HEK293 (cell line): Measurements from ENCODE around the gene CCDC127.

ENCODE experiments used
- CTCF ChIA-PET: fragments of 350-600 bp; formaldehyde crosslinking; extraction: SDS; loops from one replicate; lab custom pipeline; 2021; ENCODE audit warnings: antibody characterized with exemption; lab: Yijun Ruan, JAX
- POLR2A ChIA-PET: fragments of 300-600 bp; formaldehyde crosslinking; extraction: SDS; loops from one replicate; lab custom pipeline; 2020; ENCODE audit warnings: antibody characterized with exemption, inconsistent platforms; lab: Yijun Ruan, JAX
- H3K27ac ChIP-seq: fragments of 200-500 bp; sonication (Bioruptor generic); 2 replicates; pipeline ENCODE4 v1.5.1; 2014; ENCODE audit warnings: low read depth, low read length, control low read depth, inconsistent platforms; ENCODE audit errors: extremely low read depth
- H3K36me3 ChIP-seq, 2 experiments: fragments of 200-500 bp in 1 of 2; sonication (Bioruptor generic) in 1 of 2; 1 replicate in 1 of 2; 2 replicates in 1 of 2; pipeline ENCODE4 v1.5.1; 2014 to 2017; ENCODE audit warnings: inconsistent platforms in 2 of 2, low read length in 2 of 2; ENCODE audit not compliant: control insufficient read depth in 2 of 2, insufficient read depth in 1 of 2
- H3K4me1 ChIP-seq: fragments of 200-500 bp; sonication (Bioruptor generic); 2 replicates; pipeline ENCODE4 v1.5.1; 2014; ENCODE audit warnings: mild to moderate bottlenecking, low read length, inconsistent platforms; ENCODE audit not compliant: control insufficient read depth, insufficient read depth
- H3K4me3 ChIP-seq: 2 replicates; pipeline ENCODE4 v1.5.1; 2011; ENCODE audit warnings: low read depth, mild to moderate bottlenecking, control low read depth, low read length, moderate library complexity
- H3K9me3 ChIP-seq: fragments of 200-500 bp; sonication (Bioruptor generic); 2 replicates; pipeline ENCODE4 v1.5.1; 2014; ENCODE audit warnings: low read depth, low read length, inconsistent platforms; ENCODE audit not compliant: control insufficient read depth, insufficient read depth
- FEZF1 ChIP-seq: fragments of 450-650 bp; formaldehyde crosslinking; IDR thresholded peaks from 2 replicates; pipeline ENCODE4 v1.5.1; 2016; ENCODE audit warnings: missing biosample characterization, missing genetic modification characterization
- GLI4 ChIP-seq: fragments of 450-650 bp; formaldehyde crosslinking; IDR thresholded peaks from 2 replicates; pipeline ENCODE4 v1.5.1; 2016; ENCODE audit warnings: missing biosample characterization, missing genetic modification characterization
- KLF1 ChIP-seq: fragments of 450-650 bp; formaldehyde crosslinking; IDR thresholded peaks from 2 replicates; pipeline ENCODE4 v1.5.1; 2016; ENCODE audit warnings: missing biosample characterization, missing genetic modification characterization
- REPIN1 ChIP-seq: fragments of 450-650 bp; formaldehyde crosslinking; IDR thresholded peaks from 2 replicates; pipeline ENCODE4 v1.5.1; 2017; ENCODE audit warnings: missing biosample characterization, missing genetic modification characterization, low read depth
- ZFP37 ChIP-seq: fragments of 450-650 bp; formaldehyde crosslinking; IDR thresholded peaks from 2 replicates; pipeline ENCODE4 v1.5.1; 2016; ENCODE audit warnings: missing biosample characterization, missing genetic modification characterization
- ZNF121 ChIP-seq: fragments of 450-650 bp; formaldehyde crosslinking; IDR thresholded peaks from 2 replicates; pipeline ENCODE4 v1.5.1; 2016; ENCODE audit warnings: missing biosample characterization, missing genetic modification characterization
- ZNF132 ChIP-seq: fragments of 450-650 bp; formaldehyde crosslinking; IDR thresholded peaks from 2 replicates; pipeline ENCODE4 v1.5.1; 2017; ENCODE audit warnings: missing biosample characterization, missing genetic modification characterization, borderline replicate concordance
- ZNF140 ChIP-seq: fragments of 450-650 bp; formaldehyde crosslinking; IDR thresholded peaks from 2 replicates; pipeline ENCODE4 v1.5.1; 2016; ENCODE audit warnings: missing biosample characterization, missing genetic modification characterization
- ZNF16 ChIP-seq: fragments of 450-650 bp; formaldehyde crosslinking; IDR thresholded peaks from 2 replicates; pipeline ENCODE4 v1.5.1; 2016; ENCODE audit warnings: low read depth, missing biosample characterization, missing genetic modification characterization
- ZNF214 ChIP-seq: fragments of 450-650 bp; formaldehyde crosslinking; IDR thresholded peaks from 2 replicates; pipeline ENCODE4 v1.5.1; 2017; ENCODE audit warnings: missing biosample characterization, mild to moderate bottlenecking, missing genetic modification characterization, borderline replicate concordance
- ZNF302 ChIP-seq: fragments of 450-650 bp; formaldehyde crosslinking; IDR thresholded peaks from 2 replicates; pipeline ENCODE4 v1.5.1; 2016; ENCODE audit warnings: missing biosample characterization, missing genetic modification characterization, low read depth
- ZNF354C ChIP-seq: fragments of 450-650 bp; formaldehyde crosslinking; IDR thresholded peaks from 2 replicates; pipeline ENCODE4 v1.5.1; 2016; ENCODE audit warnings: missing biosample characterization, missing genetic modification characterization, low read depth, borderline replicate concordance
- ZNF626 ChIP-seq: fragments of 450-650 bp; sonication (Bioruptor Pico); formaldehyde crosslinking; IDR thresholded peaks from 2 replicates; pipeline ENCODE4 v1.5.1; 2018; ENCODE audit warnings: missing biosample characterization, missing genetic modification characterization, inconsistent platforms
- TF ChIP-seq, protein P1 (sequence below): fragments of 450-650 bp; formaldehyde crosslinking; IDR thresholded peaks from 2 replicates; pipeline ENCODE4 v1.5.1; 2016; ENCODE audit warnings: missing biosample characterization, missing genetic modification characterization, low read depth
- TF ChIP-seq, protein P2 (sequence below): fragments of 450-650 bp; formaldehyde crosslinking; IDR thresholded peaks from 2 replicates; pipeline ENCODE4; 2016; ENCODE audit warnings: missing biosample characterization, missing genetic modification characterization
- TF ChIP-seq, protein P3 (sequence below): fragments of 450-650 bp; formaldehyde crosslinking; IDR thresholded peaks from 2 replicates; pipeline ENCODE4 v1.5.1; 2016; ENCODE audit warnings: missing biosample characterization, missing genetic modification characterization
- TF ChIP-seq, protein P4 (sequence below): fragments of 450-650 bp; formaldehyde crosslinking; IDR thresholded peaks from 2 replicates; pipeline ENCODE4 v1.5.1; 2016; ENCODE audit warnings: missing biosample characterization, missing genetic modification characterization, borderline replicate concordance

The CCDC127 gene

DNA sequence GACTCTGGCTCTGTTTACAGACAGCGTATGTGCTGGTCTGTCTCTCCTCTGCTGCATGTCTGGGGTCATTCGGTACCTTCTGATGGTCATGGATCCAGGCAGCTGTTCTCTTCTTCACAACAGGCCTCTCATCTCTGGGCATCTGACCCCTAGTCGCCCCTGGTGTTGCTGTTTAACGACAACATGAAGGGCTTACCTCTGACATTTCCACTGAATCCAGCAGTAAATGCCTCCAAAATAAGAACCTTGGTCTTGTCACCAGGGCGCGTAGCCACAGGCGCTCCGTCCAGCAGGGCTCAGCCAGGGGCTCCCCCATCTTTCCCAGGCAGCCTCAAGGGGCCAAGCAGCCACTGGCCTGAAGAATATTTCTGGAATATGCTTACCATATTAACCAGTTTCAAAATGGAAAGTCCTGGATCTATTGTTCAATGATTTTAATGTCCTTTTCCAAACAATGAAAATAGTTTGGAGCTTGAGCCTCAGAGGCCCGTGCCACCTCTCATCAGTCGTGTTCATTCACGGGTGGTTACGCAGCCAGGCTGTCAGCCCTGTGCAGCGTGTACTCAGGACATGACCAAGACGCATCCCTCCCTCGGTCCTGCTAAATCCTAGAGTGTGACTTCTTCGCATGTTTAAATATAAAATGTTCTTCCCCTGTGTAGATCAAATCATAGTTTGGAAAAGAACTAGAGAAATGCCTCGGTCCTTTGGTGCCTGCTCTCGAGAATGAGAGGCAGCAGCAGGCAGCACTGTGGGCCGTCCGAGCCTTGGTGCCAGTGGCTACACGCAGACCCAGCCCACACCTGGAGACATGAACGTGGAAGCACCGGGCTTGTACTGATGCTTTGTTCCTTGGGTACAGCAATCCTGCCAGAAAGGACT is 56.8 kb downstream of the CCDC127 start (continued):
- TF ChIP-seq, protein P1, sequence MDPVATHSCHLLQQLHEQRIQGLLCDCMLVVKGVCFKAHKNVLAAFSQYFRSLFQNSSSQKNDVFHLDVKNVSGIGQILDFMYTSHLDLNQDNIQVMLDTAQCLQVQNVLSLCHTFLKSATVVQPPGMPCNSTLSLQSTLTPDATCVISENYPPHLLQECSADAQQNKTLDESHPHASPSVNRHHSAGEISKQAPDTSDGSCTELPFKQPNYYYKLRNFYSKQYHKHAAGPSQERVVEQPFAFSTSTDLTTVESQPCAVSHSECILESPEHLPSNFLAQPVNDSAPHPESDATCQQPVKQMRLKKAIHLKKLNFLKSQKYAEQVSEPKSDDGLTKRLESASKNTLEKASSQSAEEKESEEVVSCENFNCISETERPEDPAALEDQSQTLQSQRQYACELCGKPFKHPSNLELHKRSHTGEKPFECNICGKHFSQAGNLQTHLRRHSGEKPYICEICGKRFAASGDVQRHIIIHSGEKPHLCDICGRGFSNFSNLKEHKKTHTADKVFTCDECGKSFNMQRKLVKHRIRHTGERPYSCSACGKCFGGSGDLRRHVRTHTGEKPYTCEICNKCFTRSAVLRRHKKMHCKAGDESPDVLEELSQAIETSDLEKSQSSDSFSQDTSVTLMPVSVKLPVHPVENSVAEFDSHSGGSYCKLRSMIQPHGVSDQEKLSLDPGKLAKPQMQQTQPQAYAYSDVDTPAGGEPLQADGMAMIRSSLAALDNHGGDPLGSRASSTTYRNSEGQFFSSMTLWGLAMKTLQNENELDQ (tag by site-specific recombination): no peak
- no peak for TF ChIP-seq FEZF1 (tag by site-specific recombination)

DNA sequence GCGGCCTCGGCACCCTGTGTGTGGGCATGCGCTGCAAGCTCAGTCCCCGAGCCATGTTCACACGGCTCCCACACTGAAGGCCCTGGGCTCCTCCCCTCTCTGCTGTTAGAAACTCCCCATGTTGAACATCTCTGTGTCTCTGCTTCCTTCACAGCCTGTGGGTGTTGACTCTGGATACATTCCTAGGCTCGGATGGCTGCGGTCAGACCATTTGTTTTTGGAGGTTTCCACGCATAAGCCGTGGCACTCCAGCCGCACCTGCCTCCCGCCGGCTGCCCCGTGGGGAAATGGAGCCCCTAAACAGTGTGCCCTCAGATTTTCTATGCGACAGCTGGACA is 57.8 kb downstream of the CCDC127 start:
- no peak for TF ChIP-seq REPIN1 (tag by site-specific recombination)
- TF ChIP-seq ZNF16 (tag by site-specific recombination): no peak
- TF ChIP-seq, protein P2, sequence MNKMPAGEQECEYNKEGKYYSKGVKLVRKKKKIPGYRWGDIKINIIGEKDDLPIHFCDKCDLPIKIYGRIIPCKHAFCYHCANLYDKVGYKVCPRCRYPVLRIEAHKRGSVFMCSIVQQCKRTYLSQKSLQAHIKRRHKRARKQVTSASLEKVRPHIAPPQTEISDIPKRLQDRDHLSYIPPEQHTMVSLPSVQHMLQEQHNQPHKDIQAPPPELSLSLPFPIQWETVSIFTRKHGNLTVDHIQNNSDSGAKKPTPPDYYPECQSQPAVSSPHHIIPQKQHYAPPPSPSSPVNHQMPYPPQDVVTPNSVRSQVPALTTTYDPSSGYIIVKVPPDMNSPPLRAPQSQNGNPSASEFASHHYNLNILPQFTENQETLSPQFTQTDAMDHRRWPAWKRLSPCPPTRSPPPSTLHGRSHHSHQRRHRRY (tag by site-specific recombination): no peak
- Histone ChIP-seq H3K4me1 (no peaks in the 10 kb centered on the region), H3K4me3 (no peak overlapping the region), H3K36me3 (peaks cover 0 to 3% of the 10 kb centered on the region in 2 experiments; a peak in 1 of 3 replicates), H3K9me3 (no peaks in the 10 kb centered on the region), H3K27ac (no peak overlapping the region)
- ChIA-PET POLR2A (no interaction called here), CTCF (no interaction called here)

DNA sequence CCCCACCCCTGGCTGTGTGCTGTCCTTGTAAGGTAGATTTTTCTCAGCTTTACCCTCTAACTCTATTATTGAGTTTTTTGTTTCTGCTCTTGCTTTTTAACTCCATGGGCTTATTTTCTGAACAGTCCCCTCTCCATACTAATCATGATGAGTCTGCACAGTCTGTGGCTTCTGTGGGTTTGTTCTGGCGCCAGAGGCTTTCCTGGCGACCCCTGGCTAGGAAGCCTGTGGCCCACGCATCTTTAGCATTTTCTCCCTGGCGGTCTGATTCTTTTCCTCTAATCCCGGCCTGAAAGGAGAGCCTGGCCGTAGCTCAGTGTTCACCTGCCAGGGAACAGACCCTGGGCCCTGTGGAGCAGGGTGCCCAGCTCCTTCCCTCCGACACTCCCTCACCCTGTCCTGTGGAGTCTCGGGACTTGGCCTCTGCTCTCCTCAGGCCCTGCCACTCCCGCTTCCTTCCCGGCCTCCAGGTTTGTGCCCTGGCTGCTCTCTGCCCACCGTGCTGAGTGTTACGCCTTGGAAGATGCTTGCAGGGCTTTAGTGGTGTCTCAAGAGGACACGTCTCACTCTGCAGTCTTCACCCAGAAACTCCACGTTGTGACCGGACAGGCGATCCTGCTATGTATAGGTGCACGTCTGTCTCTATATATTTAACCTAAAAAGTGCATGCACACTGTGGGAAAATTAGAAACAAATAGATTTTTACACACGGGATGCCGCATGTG is 58.3 kb downstream of the CCDC127 start:
- ChIA-PET CTCF (no interaction called here), POLR2A (no interaction called here)
- Histone ChIP-seq H3K9me3 (no peaks in the 10 kb centered on the region), H3K4me1 (no peaks in the 10 kb centered on the region), H3K4me3 (no peak overlapping the region), H3K36me3 (peaks cover 0 to 3% of the 10 kb centered on the region in 2 experiments; a peak in 1 of 3 replicates), H3K27ac (no peak overlapping the region)
- no peak for TF ChIP-seq ZNF354C (tag by site-specific recombination)
- TF ChIP-seq, protein P3, sequence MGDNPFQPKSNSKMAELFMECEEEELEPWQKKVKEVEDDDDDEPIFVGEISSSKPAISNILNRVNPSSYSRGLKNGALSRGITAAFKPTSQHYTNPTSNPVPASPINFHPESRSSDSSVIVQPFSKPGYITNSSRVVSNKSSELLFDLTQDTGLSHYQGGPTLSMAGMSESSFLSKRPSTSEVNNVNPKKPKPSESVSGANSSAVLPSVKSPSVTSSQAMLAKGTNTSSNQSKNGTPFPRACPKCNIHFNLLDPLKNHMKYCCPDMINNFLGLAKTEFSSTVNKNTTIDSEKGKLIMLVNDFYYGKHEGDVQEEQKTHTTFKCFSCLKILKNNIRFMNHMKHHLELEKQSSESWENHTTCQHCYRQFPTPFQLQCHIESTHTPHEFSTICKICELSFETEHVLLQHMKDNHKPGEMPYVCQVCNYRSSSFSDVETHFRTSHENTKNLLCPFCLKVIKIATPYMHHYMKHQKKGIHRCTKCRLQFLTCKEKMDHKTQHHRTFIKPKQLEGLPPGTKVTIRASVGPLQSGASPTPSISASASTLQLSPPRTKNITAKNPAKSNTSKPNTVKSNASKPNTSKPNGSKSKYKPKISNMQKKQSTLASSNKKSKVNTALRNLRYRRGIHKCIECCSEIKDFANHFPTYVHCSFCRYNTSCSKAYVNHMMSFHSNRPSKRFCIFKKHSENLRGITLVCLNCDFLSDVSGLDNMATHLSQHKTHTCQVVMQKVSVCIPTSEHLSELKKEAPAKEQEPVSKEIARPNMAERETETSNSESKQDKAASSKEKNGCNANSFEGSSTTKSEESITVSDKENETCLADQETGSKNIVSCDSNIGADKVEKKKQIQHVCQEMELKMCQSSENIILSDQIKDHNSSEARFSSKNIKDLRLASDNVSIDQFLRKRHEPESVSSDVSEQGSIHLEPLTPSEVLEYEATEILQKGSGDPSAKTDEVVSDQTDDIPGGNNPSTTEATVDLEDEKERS (tag by site-specific recombination): no peak
- TF ChIP-seq ZNF121: no peak
- no peak for TF ChIP-seq GLI4 (tag by site-specific recombination)
- TF ChIP-seq FEZF1 (tag by site-specific recombination): no peak
- TF ChIP-seq, protein P4, sequence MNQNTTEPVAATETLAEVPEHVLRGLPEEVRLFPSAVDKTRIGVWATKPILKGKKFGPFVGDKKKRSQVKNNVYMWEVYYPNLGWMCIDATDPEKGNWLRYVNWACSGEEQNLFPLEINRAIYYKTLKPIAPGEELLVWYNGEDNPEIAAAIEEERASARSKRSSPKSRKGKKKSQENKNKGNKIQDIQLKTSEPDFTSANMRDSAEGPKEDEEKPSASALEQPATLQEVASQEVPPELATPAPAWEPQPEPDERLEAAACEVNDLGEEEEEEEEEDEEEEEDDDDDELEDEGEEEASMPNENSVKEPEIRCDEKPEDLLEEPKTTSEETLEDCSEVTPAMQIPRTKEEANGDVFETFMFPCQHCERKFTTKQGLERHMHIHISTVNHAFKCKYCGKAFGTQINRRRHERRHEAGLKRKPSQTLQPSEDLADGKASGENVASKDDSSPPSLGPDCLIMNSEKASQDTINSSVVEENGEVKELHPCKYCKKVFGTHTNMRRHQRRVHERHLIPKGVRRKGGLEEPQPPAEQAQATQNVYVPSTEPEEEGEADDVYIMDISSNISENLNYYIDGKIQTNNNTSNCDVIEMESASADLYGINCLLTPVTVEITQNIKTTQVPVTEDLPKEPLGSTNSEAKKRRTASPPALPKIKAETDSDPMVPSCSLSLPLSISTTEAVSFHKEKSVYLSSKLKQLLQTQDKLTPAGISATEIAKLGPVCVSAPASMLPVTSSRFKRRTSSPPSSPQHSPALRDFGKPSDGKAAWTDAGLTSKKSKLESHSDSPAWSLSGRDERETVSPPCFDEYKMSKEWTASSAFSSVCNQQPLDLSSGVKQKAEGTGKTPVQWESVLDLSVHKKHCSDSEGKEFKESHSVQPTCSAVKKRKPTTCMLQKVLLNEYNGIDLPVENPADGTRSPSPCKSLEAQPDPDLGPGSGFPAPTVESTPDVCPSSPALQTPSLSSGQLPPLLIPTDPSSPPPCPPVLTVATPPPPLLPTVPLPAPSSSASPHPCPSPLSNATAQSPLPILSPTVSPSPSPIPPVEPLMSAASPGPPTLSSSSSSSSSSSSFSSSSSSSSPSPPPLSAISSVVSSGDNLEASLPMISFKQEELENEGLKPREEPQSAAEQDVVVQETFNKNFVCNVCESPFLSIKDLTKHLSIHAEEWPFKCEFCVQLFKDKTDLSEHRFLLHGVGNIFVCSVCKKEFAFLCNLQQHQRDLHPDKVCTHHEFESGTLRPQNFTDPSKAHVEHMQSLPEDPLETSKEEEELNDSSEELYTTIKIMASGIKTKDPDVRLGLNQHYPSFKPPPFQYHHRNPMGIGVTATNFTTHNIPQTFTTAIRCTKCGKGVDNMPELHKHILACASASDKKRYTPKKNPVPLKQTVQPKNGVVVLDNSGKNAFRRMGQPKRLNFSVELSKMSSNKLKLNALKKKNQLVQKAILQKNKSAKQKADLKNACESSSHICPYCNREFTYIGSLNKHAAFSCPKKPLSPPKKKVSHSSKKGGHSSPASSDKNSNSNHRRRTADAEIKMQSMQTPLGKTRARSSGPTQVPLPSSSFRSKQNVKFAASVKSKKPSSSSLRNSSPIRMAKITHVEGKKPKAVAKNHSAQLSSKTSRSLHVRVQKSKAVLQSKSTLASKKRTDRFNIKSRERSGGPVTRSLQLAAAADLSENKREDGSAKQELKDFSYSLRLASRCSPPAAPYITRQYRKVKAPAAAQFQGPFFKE (tag by site-specific recombination): no peak
- no peak for TF ChIP-seq KLF1 (tag by site-specific recombination)
- no peak for TF ChIP-seq ZFP37 (tag by site-specific recombination)
- TF ChIP-seq ZNF140 (tag by site-specific recombination): no peak
- no peak for TF ChIP-seq ZNF302 (tag by site-specific recombination)
- TF ChIP-seq ZNF132 (tag by site-specific recombination): no peak
- TF ChIP-seq ZNF626: no peak
- no peak for TF ChIP-seq ZNF214 (tag by site-specific recombination)
